HepG2 (cell line): ENCODE data around the gene C19orf18. TPM values are rescaled to one million over a fixed set of nuclear protein-coding genes. Genes with fewer than 3 reads are reported as not detected.

Experiments
- ATAC-seq: fragments of 200-7000 bp; cut with Tn5 transposase; 3 replicates; pipeline ENCODE4 v1.9.1; 2020; ENCODE audit warnings: mild to moderate bottlenecking, moderate library complexity
- Bru-seq: library from RNA; stranded (reverse); fragments of 400-500 nt; gene quantifications from one replicate; lab custom pipeline; 2021; lab: Mats Ljungman, UMichigan
- BruChase-seq, 2 experiments: library from RNA; stranded (reverse); fragments of 400-500 nt; gene quantifications; one replicate each; lab custom pipeline; 2021; lab: Mats Ljungman, UMichigan
- BruUV-seq: library from RNA; stranded (reverse); fragments of 400-500 nt; replicated peaks from 2 replicates; lab custom pipeline; 2021; lab: Mats Ljungman, UMichigan
- CTCF ChIA-PET: fragments of 300-600 bp; formaldehyde crosslinking; extraction: SDS; loops from one replicate; lab custom pipeline; 2021; ENCODE audit warnings: low total read pairs, inconsistent platforms, low intra/inter-chr PET ratio; lab: Yijun Ruan, JAX
- POLR2A ChIA-PET: fragments of 350-600 bp; sonication (Branson Sonifier 250); formaldehyde crosslinking; loops from one replicate; lab custom pipeline; 2020; ENCODE audit warnings: antibody characterized with exemption, inconsistent platforms; lab: Yijun Ruan, JAX
- DNase-seq: peaks from one replicate; pipeline ENCODE4 v3.0.0-alpha.2; 2015; ENCODE audit warnings: low spot score
- FAIRE-seq: peaks from 3 replicates; lab custom pipeline; 2011; peaks lifted over from hg19 to GRCh38; lab: Jason Lieb, UNC
- H2AFZ ChIP-seq: one replicate; pipeline ENCODE4 v1.6.1; 2011; ENCODE audit warnings: low read length, inconsistent platforms
- H3K27ac ChIP-seq: fragments of 300-600 bp; 3 replicates; pipeline ENCODE4 v1.8.0; 2011; ENCODE audit warnings: mixed run types, mild to moderate bottlenecking, mixed read lengths, low read length, inconsistent platforms; ENCODE audit not compliant: insufficient read depth; ENCODE audit errors: extremely low read length
- H3K27me3 ChIP-seq, 2 experiments: fragments of 200-600 bp in 1 of 2; 2 replicates in 1 of 2; 3 replicates in 1 of 2; pipeline versions ENCODE4 v1.6.0 to v1.8.0; 2011; ENCODE audit warnings: low read length in 2 of 2, mild to moderate bottlenecking in 2 of 2, moderate library complexity in 2 of 2, inconsistent platforms in 1 of 2; ENCODE audit not compliant: insufficient read depth in 2 of 2, control insufficient read depth in 1 of 2
- H3K36me3 ChIP-seq, 2 experiments: fragments of 200-600 bp in 1 of 2; replicated peaks in 1 of 2; 2 replicates in 1 of 2; 3 replicates in 1 of 2; pipeline versions ENCODE4 v1.5.1 to v1.8.0; 2011; ENCODE audit warnings: low read length in 2 of 2, inconsistent platforms in 1 of 2; ENCODE audit not compliant: insufficient read depth in 2 of 2, control insufficient read depth in 1 of 2
- H3K4me1 ChIP-seq: 2 replicates; pipeline ENCODE4 v1.5.1; 2012; ENCODE audit warnings: low read length, inconsistent platforms; ENCODE audit not compliant: insufficient read depth
- H3K4me2 ChIP-seq: 2 replicates; pipeline ENCODE4 v1.6.0; 2011; ENCODE audit warnings: low read depth, low read length, inconsistent platforms
- H3K4me3 ChIP-seq, 3 experiments: fragments of 200-600 bp in 1 of 3; sonication (generic), shearing (Covaris generic) in 1 of 3; replicated peaks in 1 of 3; 2 replicates each; pipeline ENCODE4 v1.5.1; 2011 to 2016; ENCODE audit warnings: low read length in 3 of 3, inconsistent platforms in 2 of 3, low read depth in 2 of 3, mild to moderate bottlenecking in 2 of 3, control low read depth in 1 of 3, mixed read lengths in 1 of 3; ENCODE audit not compliant: insufficient read depth in 1 of 3
- H3K79me2 ChIP-seq: one replicate; pipeline ENCODE4 v1.6.1; 2011; ENCODE audit warnings: low read length, inconsistent platforms; ENCODE audit not compliant: insufficient read depth
- H3K9ac ChIP-seq: 2 replicates; pipeline ENCODE4 v1.6.0; 2011; ENCODE audit warnings: mild to moderate bottlenecking, low read depth, low read length, inconsistent platforms; ENCODE audit not compliant: insufficient read depth
- H3K9me3 ChIP-seq: 2 replicates; pipeline ENCODE4 v1.5.1; 2012; ENCODE audit warnings: mild to moderate bottlenecking, low read length
- H4K20me1 ChIP-seq: 2 replicates; pipeline ENCODE4 v1.6.0; 2011; ENCODE audit warnings: inconsistent platforms, mild to moderate bottlenecking, low read length, moderate library complexity; ENCODE audit not compliant: insufficient read depth
- ATF7 ChIP-seq, 2 experiments: fragments of 450-650 bp in 1 of 2; sonication (generic) in 1 of 2; formaldehyde crosslinking in 1 of 2; IDR thresholded peaks; 2 replicates each; pipeline versions ENCODE4 v1.4.0 to v1.6.1; 2016 to 2020; ENCODE audit warnings: antibody characterized with exemption in 1 of 2, mild to moderate bottlenecking in 1 of 2, missing genetic modification reagents in 1 of 2
- ATRX ChIP-seq: sonication (generic); formaldehyde crosslinking; IDR thresholded peaks from 2 replicates; pipeline ENCODE4 v1.4.0; 2020; ENCODE audit warnings: missing genetic modification reagents, borderline replicate concordance
- KDM5A ChIP-seq: fragments of 200-600 bp; sonication (generic); IDR thresholded peaks from 2 replicates; pipeline ENCODE4 v1.7.0; 2018; ENCODE audit warnings: antibody characterized with exemption, mild to moderate bottlenecking, low read length, borderline replicate concordance
- RBM39 ChIP-seq: fragments of 200-400 bp; formaldehyde crosslinking; IDR thresholded peaks from one replicate; pipeline ENCODE4 v1.6.1; 2018; ENCODE audit warnings: antibody characterized with exemption, mild to moderate bottlenecking, low read depth, low read length; ENCODE audit not compliant: poor library complexity, severe bottlenecking
- SATB2 ChIP-seq: sonication (generic); formaldehyde crosslinking; IDR thresholded peaks from 2 replicates; pipeline ENCODE4 v1.5.0; 2020; ENCODE audit warnings: missing genetic modification reagents
- ZBTB14 ChIP-seq: sonication (generic); formaldehyde crosslinking; IDR thresholded peaks from 2 replicates; pipeline ENCODE4 v1.4.0; 2020; ENCODE audit warnings: missing genetic modification reagents
- ZBTB4 ChIP-seq: sonication (generic); formaldehyde crosslinking; IDR thresholded peaks from 2 replicates; pipeline ENCODE4 v1.4.0; 2020; ENCODE audit warnings: missing genetic modification reagents, mild to moderate bottlenecking, borderline replicate concordance
- ZNF343 ChIP-seq: sonication (generic); formaldehyde crosslinking; IDR thresholded peaks from 2 replicates; pipeline ENCODE4 v1.4.0; 2020; ENCODE audit warnings: mild to moderate bottlenecking, missing genetic modification reagents
- ZNF709 ChIP-seq: sonication (generic); formaldehyde crosslinking; IDR thresholded peaks from 2 replicates; pipeline ENCODE4 v1.5.0; 2020; ENCODE audit warnings: mild to moderate bottlenecking, missing genetic modification reagents
- WGBS: methylation state at CpG from one replicate; pipeline ENCODE4 v1.1.6; 2017; ENCODE audit warnings: low lambda C conversion rate; 5-methylcytosine and 5-hydroxymethylcytosine counted together
- in situ Hi-C: cut with HindIII; loops from 2 replicates; pipeline ENCODE4 v1.10.0; 2017; ENCODE audit warnings: low pct_unique_long_range_greater_than_20kb; ENCODE audit not compliant: extremely low pct_ligation_motif_present
- intact Hi-C: fragments of 100-400 bp; cut with micrococcal nuclease; formaldehyde crosslinking; loops from one replicate; pipeline ENCODE4 v1.10.0; 2022; ENCODE audit not compliant: unreplicated experiment
- long read RNA-seq, 2 experiments: library from RNA in 1 of 2; library from polyadenylated mRNA in 1 of 2; stranded (forward) in 1 of 2; unstranded in 1 of 2; transcript quantifications; one replicate each; pipeline ENCODE4 v2.0.0, GENCODE V29; 2019 to 2022
- polyA minus RNA-seq, 3 experiments: library from RNA; depleted of rRNA, polyadenylated mRNA; stranded (reverse); fragments of >200 nt; gene quantifications; 2 replicates each; pipeline ENCODE4 v1.2.3, GENCODE V29; 2011; ENCODE audit warnings: low replicate concordance in 1 of 3
- polyA plus RNA-seq, 8 experiments: library from polyadenylated mRNA; depleted of rRNA in 3 of 8; stranded (reverse) in 7 of 8; unstranded in 1 of 8; fragments of >200 nt; fragmentation: Illumina TruSeq in 4 of 8; extraction: Trizol in 4 of 8; gene quantifications; 2 replicates each; pipeline versions ENCODE4 v1.2.1 to v1.2.3, GENCODE V29; 2011 to 2016; ENCODE audit warnings: low read depth in 4 of 8, missing spikeins in 1 of 8, mixed read lengths in 1 of 8; ENCODE audit not compliant: insufficient read depth in 1 of 8
- total RNA-seq, 5 experiments: library from RNA; depleted of rRNA; stranded (reverse); fragments of >200 nt; fragmentation: Illumina TruSeq; extraction: Trizol; gene quantifications; 2 replicates each; pipeline ENCODE4 v1.2.3, GENCODE V29; 2016; ENCODE audit warnings: low read depth in 1 of 5
- TF ChIP-seq, protein P1 (sequence below): sonication (generic); formaldehyde crosslinking; IDR thresholded peaks from 2 replicates; pipeline ENCODE4 v1.4.0; 2020; ENCODE audit warnings: missing genetic modification reagents

The C19orf18 gene
- total RNA-seq (2016; rRNA removed; fragmentation: Illumina TruSeq; extraction: Trizol) (0.22 and 0.38 TPM in 2 replicates), polyA plus RNA-seq (2011; rRNA removed) (0.55 and 0.56 TPM in 2 replicates), polyA minus RNA-seq (2011; rRNA and poly(A)+ RNA removed; ENCODE audit: low replicate concordance) (0.16 TPM in 1 of 2 replicates, not detected in the other), Bru-seq, nascent RNA (percentile 53 among the genes with signal in this experiment), BruChase-seq, experiment 1, labeled RNA remaining after a 6-hour chase (percentile 69 among the genes with signal in this experiment), BruChase-seq, experiment 2, labeled RNA remaining after a 2-hour chase (percentile 65 among the genes with signal in this experiment)
- 0.30 TPM in 1 of 2 replicates, not detected in the other for total RNA-seq (2016; cell fraction: cytosol; rRNA removed; fragmentation: Illumina TruSeq; extraction: Trizol; ENCODE audit: low read depth)
- total RNA-seq (2016; cell fraction: insoluble cytoplasmic fraction; rRNA removed; fragmentation: Illumina TruSeq; extraction: Trizol) = 0.36 and 0.54 TPM in 2 replicates
- total RNA-seq (2016; cell fraction: membrane; rRNA removed; fragmentation: Illumina TruSeq; extraction: Trizol) = not detected in 2 replicates
- 1.4 TPM in 2 replicates for total RNA-seq (2016; cell fraction: nucleus; rRNA removed; fragmentation: Illumina TruSeq; extraction: Trizol)
- polyA plus RNA-seq (2011; cell fraction: cytosol; rRNA removed) = 0.08 and 0.32 TPM in 2 replicates
- 0.66 and 1.1 TPM in 2 replicates for polyA plus RNA-seq (2011; cell fraction: nucleus; rRNA removed)
- polyA plus RNA-seq (2012) = 0.80 and 1.4 TPM in 2 replicates
- polyA plus RNA-seq (2016; cell fraction: cytosol; fragmentation: Illumina TruSeq; extraction: Trizol; ENCODE audit: low read depth) = 0.11 and 0.25 TPM in 2 replicates
- polyA plus RNA-seq (2016; cell fraction: insoluble cytoplasmic fraction; fragmentation: Illumina TruSeq; extraction: Trizol; ENCODE audit: low read depth) = 0.57 and 0.99 TPM in 2 replicates
- 0.22 and 0.26 TPM in 2 replicates for polyA plus RNA-seq (2016; cell fraction: membrane; fragmentation: Illumina TruSeq; extraction: Trizol; ENCODE audit: low read depth)
- polyA plus RNA-seq (2016; cell fraction: nucleus; fragmentation: Illumina TruSeq; extraction: Trizol; ENCODE audit: insufficient read depth, low read depth) = 2.0 and 2.4 TPM in 2 replicates
- polyA minus RNA-seq (2011; cell fraction: cytosol; rRNA and poly(A)+ RNA removed) = not detected in 2 replicates
- 0.64 and 2.5 TPM in 2 replicates for polyA minus RNA-seq (2011; cell fraction: nucleus; rRNA and poly(A)+ RNA removed)
- long read RNA-seq, experiment 1 = 0 reads
- long read RNA-seq, experiment 2, partial matches to known transcripts = 0 of 2 reads
- long read RNA-seq, experiment 2, other reads (novel, unspliced or antisense) = 2 of 2 reads

DNA sequence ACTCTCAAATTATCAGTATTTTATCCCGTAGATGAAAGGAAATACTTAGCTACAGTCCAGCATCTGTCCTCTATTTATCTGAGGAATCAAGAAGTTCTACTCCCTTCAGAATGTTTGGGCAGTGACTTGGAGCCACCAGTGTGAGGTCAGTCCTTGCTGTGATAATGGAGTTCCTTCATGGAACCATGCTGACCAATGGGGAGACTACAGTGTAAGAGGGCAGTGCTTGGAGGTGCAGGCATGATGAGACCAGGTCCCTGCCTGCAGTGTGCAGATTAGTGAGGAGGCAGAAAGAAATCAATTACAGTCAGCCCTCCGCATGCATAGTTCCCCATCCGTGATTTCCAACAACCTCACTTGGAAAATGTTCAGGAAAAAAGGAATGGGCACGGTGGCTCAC, at the start of gene C19orf18:
C19orf18 (minus strand) TSS at position 101 of the 400 bp plus-strand sequence. CDS start 102 bp downstream, outside the sequence.
- BruUV-seq = no TSS peak
- Histone ChIP-seq H3K27me3 (no peaks in the 10 kb centered on the region), H2AFZ (no peak within 1 kb of the TSS), H3K4me3 (no peak within 1 kb of the TSS), H3K4me2 (no peak within 1 kb of the TSS), H3K9me3 (peaks cover 91% of the 10 kb centered on the region), H4K20me1 (no peaks in the 10 kb centered on the region), H3K4me1 (no peaks in the 10 kb centered on the region), H3K27ac (no peak within 1 kb of the TSS), H3K36me3 (peaks cover 3 to 16% of the 10 kb centered on the region in 2 experiments; a peak in 3 of 5 replicates), H3K9ac (no peak within 1 kb of the TSS), H3K79me2 (no peaks in the 10 kb centered on the region)
- DNase-seq (no peak), ATAC-seq (no peak), FAIRE-seq (no peak)
- 96% methylated on average over 4 of the region's 4 CpGs for WGBS
- in situ Hi-C loops = no loop called here
- intact Hi-C loops = no loop called here
- ChIA-PET POLR2A (no interaction called here), CTCF (no interaction called here)
- no peak for TF ChIP-seq SATB2
- no peak for TF ChIP-seq ATF7 (IDR thresholded peaks at IDR 0.05)
- no peak for TF ChIP-seq ATF7 (CRISPR knock-in tag; IDR thresholded peaks at IDR 0.05)
- TF ChIP-seq KDM5A = no peak
- no peak for TF ChIP-seq RBM39
- no peak for TF ChIP-seq ATRX (CRISPR knock-in tag)
- no peak for TF ChIP-seq ZBTB14 (CRISPR knock-in tag)
- TF ChIP-seq, protein P1, sequence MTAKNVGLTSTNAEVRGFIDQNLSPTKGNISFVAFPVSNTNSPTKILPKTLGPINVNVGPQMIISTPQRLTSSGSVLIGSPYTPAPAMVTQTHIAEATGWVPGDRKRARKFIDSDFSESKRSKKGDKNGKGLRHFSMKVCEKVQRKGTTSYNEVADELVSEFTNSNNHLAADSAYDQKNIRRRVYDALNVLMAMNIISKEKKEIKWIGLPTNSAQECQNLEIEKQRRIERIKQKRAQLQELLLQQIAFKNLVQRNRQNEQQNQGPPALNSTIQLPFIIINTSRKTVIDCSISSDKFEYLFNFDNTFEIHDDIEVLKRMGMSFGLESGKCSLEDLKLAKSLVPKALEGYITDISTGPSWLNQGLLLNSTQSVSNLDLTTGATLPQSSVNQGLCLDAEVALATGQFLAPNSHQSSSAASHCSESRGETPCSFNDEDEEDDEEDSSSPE = no peak
- TF ChIP-seq ZNF709 (CRISPR knock-in tag) = no peak
- no peak for TF ChIP-seq ZNF343 (CRISPR knock-in tag)
- TF ChIP-seq ZBTB4 (CRISPR knock-in tag) = no peak
